H1 (cell line): ENCODE data around the gene G3BP1. TPM values are rescaled to one million over a fixed set of nuclear protein-coding genes. Genes with fewer than 3 reads are reported as not detected.
A peak's percentile ranks its signal among the peaks of the same experiment; 100 is the strongest.

ENCODE experiments used
- CTCF ChIA-PET: fragments of 300-600 bp; sonication (Branson Sonifier 250); formaldehyde crosslinking; loops from one replicate; lab custom pipeline; 2021; ENCODE audit not compliant: partially characterized antibody; lab: Charles Lee
- POLR2A ChIA-PET: fragments of 300-600 bp; sonication (Branson Sonifier 250); formaldehyde crosslinking; loops from one replicate; lab custom pipeline; 2021; ENCODE audit warnings: inconsistent platforms; ENCODE audit not compliant: partially characterized antibody; lab: Charles Lee
- DNase-seq, 2 experiments: peaks; one replicate each; pipeline versions ENCODE4 v3.0.0 to v3.0.0-alpha.2; 2010 to 2022; ENCODE audit warnings: low spot score in 2 of 2, low read depth in 1 of 2, mixed read lengths in 1 of 2
- FAIRE-seq: peaks from 2 replicates; lab custom pipeline; 2011; peaks lifted over from hg19 to GRCh38; lab: Jason Lieb, UNC
- H2AFZ ChIP-seq: 2 replicates; pipeline ENCODE4 v1.8.1; 2012; ENCODE audit warnings: low read length, inconsistent platforms
- H2AK5ac ChIP-seq: 2 replicates; pipeline ENCODE4 v1.6.1; 2013; ENCODE audit warnings: low read depth, low read length
- H2BK120ac ChIP-seq: replicated peaks from 2 replicates; pipeline ENCODE3; 2013; ENCODE audit warnings: low read depth, low read length, inconsistent platforms
- H2BK12ac ChIP-seq: 2 replicates; pipeline ENCODE4 v1.6.1; 2013; ENCODE audit warnings: low read depth, low read length
- H2BK15ac ChIP-seq: 2 replicates; pipeline ENCODE4 v1.6.1; 2013; ENCODE audit warnings: low read length
- H2BK20ac ChIP-seq: 2 replicates; pipeline ENCODE4 v1.6.1; 2013; ENCODE audit warnings: low read length
- H2BK5ac ChIP-seq: 2 replicates; pipeline ENCODE4 v1.6.1; 2013; ENCODE audit warnings: low read depth, low read length
- H3K14ac ChIP-seq: 2 replicates; pipeline ENCODE4 v1.6.1; 2013; ENCODE audit warnings: inconsistent platforms; ENCODE audit not compliant: insufficient read length
- H3K18ac ChIP-seq: 2 replicates; pipeline ENCODE4 v1.6.1; 2013; ENCODE audit warnings: low read length; ENCODE audit errors: extremely low read depth
- H3K23ac ChIP-seq: 2 replicates; pipeline ENCODE4 v1.6.1; 2013; ENCODE audit warnings: inconsistent platforms; ENCODE audit not compliant: insufficient read length
- H3K23me2 ChIP-seq: 2 replicates; pipeline ENCODE4 v1.6.1; 2013; ENCODE audit warnings: low read depth, low read length
- H3K27ac ChIP-seq: 2 replicates; pipeline ENCODE4 v1.6.1; 2011; ENCODE audit warnings: low read depth, low read length, inconsistent platforms
- H3K27me3 ChIP-seq, 4 experiments: replicated peaks in 1 of 4; 1 replicate in 1 of 4; 2 replicates in 3 of 4; pipeline versions ENCODE4 v1.6.1 to v1.8.1; 2011 to 2013; ENCODE audit warnings: low read length in 3 of 4, mild to moderate bottlenecking in 3 of 4, inconsistent platforms in 2 of 4, mixed read lengths in 2 of 4, moderate library complexity in 1 of 4; ENCODE audit not compliant: control insufficient read depth in 3 of 4, insufficient read depth in 3 of 4; ENCODE audit errors: extremely low read depth in 1 of 4
- H3K36me3 ChIP-seq, 4 experiments: 2 replicates each; pipeline versions ENCODE4 v1.6.1 to v1.8.1; 2011 to 2013; ENCODE audit warnings: mild to moderate bottlenecking in 4 of 4, low read length in 3 of 4, moderate library complexity in 2 of 4, control low read depth in 1 of 4, inconsistent platforms in 1 of 4; ENCODE audit not compliant: insufficient read depth in 4 of 4, control insufficient read depth in 2 of 4
- H3K4ac ChIP-seq: replicated peaks from 2 replicates; pipeline ENCODE3; 2013; ENCODE audit warnings: low read length, low read depth, mixed read lengths, inconsistent platforms; ENCODE audit not compliant: insufficient read length
- H3K4me1 ChIP-seq, 4 experiments: replicated peaks in 1 of 4; 1 replicate in 1 of 4; 2 replicates in 3 of 4; pipeline versions ENCODE4 v1.6.1 to v1.8.1; 2011 to 2013; ENCODE audit warnings: low read length in 3 of 4, inconsistent platforms in 2 of 4, mixed read lengths in 1 of 4; ENCODE audit not compliant: insufficient read depth in 4 of 4, control insufficient read depth in 3 of 4
- H3K4me2 ChIP-seq, 2 experiments: 2 replicates each; pipeline versions ENCODE4 v1.6.1 to v1.8.1; 2011 to 2013; ENCODE audit warnings: low read depth in 2 of 2, low read length in 2 of 2, control low read depth in 1 of 2, inconsistent platforms in 1 of 2, mild to moderate bottlenecking in 1 of 2; ENCODE audit not compliant: insufficient read depth in 1 of 2
- H3K4me3 ChIP-seq, 4 experiments: fragments of 200-600, 300-600 bp in 1 of 4; sonication (generic), shearing (Covaris generic), sonication (Bioruptor Twin) in 1 of 4; 2 replicates each; pipeline versions ENCODE4 v1.5.1 to v1.8.1; 2011 to 2016; ENCODE audit warnings: low read length in 4 of 4, low read depth in 3 of 4, control low read depth in 2 of 4, inconsistent platforms in 2 of 4, mild to moderate bottlenecking in 2 of 4, mixed read lengths in 1 of 4, moderate library complexity in 1 of 4; ENCODE audit not compliant: insufficient read depth in 2 of 4; ENCODE audit errors: extremely low read depth in 1 of 4
- H3K56ac ChIP-seq: replicated peaks from 2 replicates; pipeline ENCODE3; 2013; ENCODE audit warnings: low read depth, mild to moderate bottlenecking, mixed read lengths, low read length, inconsistent platforms; ENCODE audit not compliant: insufficient read length
- H3K79me1 ChIP-seq: 2 replicates; pipeline ENCODE4 v1.6.1; 2013; ENCODE audit warnings: low read depth, low read length, control low read depth
- H3K79me2 ChIP-seq, 2 experiments: 2 replicates each; pipeline versions ENCODE4 v1.6.1 to v1.8.1; 2012 to 2013; ENCODE audit warnings: low read length in 2 of 2, mild to moderate bottlenecking in 2 of 2, inconsistent platforms in 1 of 2; ENCODE audit not compliant: insufficient read depth in 2 of 2, control insufficient read depth in 1 of 2
- H3K9ac ChIP-seq, 4 experiments: replicated peaks in 1 of 4; 1 replicate in 1 of 4; 2 replicates in 3 of 4; pipeline versions ENCODE4 v1.6.1 to v1.8.1; 2011 to 2013; ENCODE audit warnings: low read depth in 3 of 4, low read length in 3 of 4, control low read depth in 2 of 4, mild to moderate bottlenecking in 2 of 4, moderate library complexity in 2 of 4, inconsistent platforms in 1 of 4; ENCODE audit errors: extremely low read depth in 1 of 4
- H3K9me3 ChIP-seq, 2 experiments: 2 replicates each; pipeline versions ENCODE4 v1.6.1 to v1.8.1; 2012 to 2013; ENCODE audit warnings: mild to moderate bottlenecking in 2 of 2, moderate library complexity in 2 of 2, control low read depth in 1 of 2, inconsistent platforms in 1 of 2, low read depth in 1 of 2, low read length in 1 of 2, mixed read lengths in 1 of 2; ENCODE audit not compliant: insufficient read depth in 2 of 2
- H4K20me1 ChIP-seq, 2 experiments: replicated peaks in 1 of 2; 2 replicates each; pipeline versions ENCODE3 to v1.8.1; 2011 to 2013; ENCODE audit warnings: inconsistent platforms in 2 of 2, low read length in 2 of 2, mild to moderate bottlenecking in 1 of 2; ENCODE audit not compliant: insufficient read depth in 2 of 2, control insufficient read depth in 1 of 2
- H4K5ac ChIP-seq: 2 replicates; pipeline ENCODE4 v1.6.1; 2013; ENCODE audit warnings: low read length, low read depth, mixed read lengths, inconsistent platforms; ENCODE audit not compliant: insufficient read length
- H4K8ac ChIP-seq: 2 replicates; pipeline ENCODE4 v1.8.0; 2013; ENCODE audit warnings: mild to moderate bottlenecking, moderate library complexity, low read length, inconsistent platforms; ENCODE audit not compliant: insufficient read depth; ENCODE audit errors: extremely low read depth
- H4K91ac ChIP-seq: replicated peaks from 2 replicates; pipeline ENCODE3; 2013; ENCODE audit warnings: low read length, mixed read lengths, inconsistent platforms; ENCODE audit not compliant: insufficient read length
- BACH1 ChIP-seq: IDR thresholded peaks from 2 replicates; pipeline ENCODE4 v1.6.1; 2012; ENCODE audit warnings: low read length, improper control_type of control experiment
- CTBP2 ChIP-seq: IDR thresholded peaks from 2 replicates; pipeline ENCODE4 v1.7.0; 2011; ENCODE audit warnings: borderline replicate concordance, mild to moderate bottlenecking, moderate library complexity, mixed read lengths, low read length; ENCODE audit not compliant: insufficient read depth, insufficient read length
- EP300 ChIP-seq, 2 experiments: IDR thresholded peaks; 1 replicate in 1 of 2; 2 replicates in 1 of 2; pipeline ENCODE4 v1.6.1; 2011 to 2012; ENCODE audit warnings: low read depth in 2 of 2, low read length in 2 of 2, mild to moderate bottlenecking in 2 of 2, borderline replicate concordance in 1 of 2, inconsistent platforms in 1 of 2, moderate library complexity in 1 of 2
- MAFK ChIP-seq: IDR thresholded peaks from 2 replicates; pipeline ENCODE4 v1.6.1; 2012; ENCODE audit warnings: low read depth, mild to moderate bottlenecking, improper control_type of control experiment, low read length
- POLR2A ChIP-seq, 2 experiments: IDR thresholded peaks; 1 replicate in 1 of 2; 2 replicates in 1 of 2; pipeline ENCODE4 v1.6.1; 2011; ENCODE audit warnings: low read depth in 2 of 2, low read length in 2 of 2, mild to moderate bottlenecking in 2 of 2; ENCODE audit errors: control extremely low read depth in 1 of 2
- RBBP5 ChIP-seq: IDR thresholded peaks from 2 replicates; pipeline ENCODE4 v1.7.1; 2012; ENCODE audit warnings: low read depth, mild to moderate bottlenecking, inconsistent platforms, low read length, moderate library complexity, borderline replicate concordance
- RFX5 ChIP-seq: IDR thresholded peaks from 2 replicates; pipeline ENCODE4 v1.6.1; 2011; ENCODE audit warnings: low read depth, low read length, improper control_type of control experiment, borderline replicate concordance
- TCF12 ChIP-seq: IDR thresholded peaks from 2 replicates; pipeline ENCODE4 v1.6.1; 2011; ENCODE audit warnings: low read depth, mild to moderate bottlenecking, low read length
- TEAD4 ChIP-seq: IDR thresholded peaks from 2 replicates; pipeline ENCODE4 v1.6.1; 2012; ENCODE audit warnings: low read depth, low read length, inconsistent platforms, mixed read lengths
- YY1 ChIP-seq: IDR thresholded peaks from 2 replicates; pipeline ENCODE4 v1.6.1; 2011; ENCODE audit warnings: low read depth, mild to moderate bottlenecking, low read length
- WGBS, 2 experiments: shearing (Covaris generic) in 1 of 2; methylation state at CpG; one replicate each; pipeline versions ENCODE4 v1.1.6 to v1.1.7; 2013 to 2015; ENCODE audit warnings: low lambda C conversion rate in 2 of 2, mixed read lengths in 2 of 2, inconsistent platforms in 1 of 2, low coverage in 1 of 2, missing lambda C conversion rate in 1 of 2; ENCODE audit not compliant: insufficient replicate concordance in 2 of 2, insufficient coverage in 1 of 2, insufficient read length in 1 of 2; ENCODE audit errors: extremely low coverage in 1 of 2, missing lambda C conversion rate in 1 of 2; 5-methylcytosine and 5-hydroxymethylcytosine counted together
- polyA plus RNA-seq, 7 experiments: library from polyadenylated mRNA; depleted of rRNA in 3 of 7; stranded (reverse) in 5 of 7; unstranded in 2 of 7; fragments of >200 nt in 5 of 7; fragments of 200-250 nt in 2 of 7; gene quantifications; 1 replicate in 5 of 7; 2 replicates in 1 of 7; 4 replicates in 1 of 7; pipeline versions ENCODE4 v1.2.1 to v1.2.3, GENCODE V29; 2011 to 2013; ENCODE audit warnings: missing spikeins in 2 of 7, mixed read lengths in 2 of 7
- total RNA-seq: library from RNA; stranded (reverse); fragmentation: NEBNext Ultra II Directional; extraction: Animal tissue kit (Norgen Biotek cat#: 25700); gene quantifications from 2 replicates; pipeline ENCODE4 v1.2.1, GENCODE V29; 2021

Gene G3BP1
- total and polyA plus RNA-seq, 2 of the 8 experiments (the other 6 are each of a cell fraction or from before 2014, with no cell fraction given) = 71.2 to 516 TPM

GRCh38 chr5:151739939-151740335 is 31.8 kb upstream of the G3BP1 start:
- Histone ChIP-seq H3K4me2 (peak overlapping the region; percentile 44 to 63), H3K4me3 (peak overlapping the region in 1 of 4 experiments; percentile 27; a peak in 2 of 8 replicates), H4K8ac (no peak overlapping the region), H3K4me1 (peaks cover 6 to 10% (median 9%) of the 10 kb centered on the region in 4 experiments), H3K79me2 (no peaks in the 10 kb centered on the region), H3K36me3 (peaks cover 2 to 5% (median 2%) of the 10 kb centered on the region in 4 experiments; a peak in 4 of 8 replicates), H3K23ac (no peak overlapping the region), H2BK12ac (no peak overlapping the region; the same call in 1 of the 2 replicates), H3K56ac (no peak overlapping the region), H3K14ac (no peak overlapping the region), H3K27ac (peak overlapping the region; percentile 70), H4K20me1 (no peaks in the 10 kb centered on the region), H3K27me3 (no peaks in the 10 kb centered on the region), H2AFZ (peak overlapping the region; percentile 87; the same call in 1 of the 2 replicates), H3K4ac (no peak overlapping the region), H3K23me2 (no peaks in the 10 kb centered on the region), H2BK5ac (no peak overlapping the region; the same call in 1 of the 2 replicates), H2BK120ac (peak overlapping the region; percentile 9), H4K91ac (peak overlapping the region; percentile 37), H4K5ac (no peak overlapping the region), H3K9ac (no peak overlapping the region), H2AK5ac (no peak overlapping the region), H3K79me1 (no peaks in the 10 kb centered on the region), H3K9me3 (no peaks in the 10 kb centered on the region), H2BK20ac (peak overlapping the region; percentile 8; the same call in 1 of the 2 replicates), H3K18ac (no peak overlapping the region), H2BK15ac (no peak overlapping the region)
- WGBS, 2 experiments = 23% methylated on average over 4 of the region's 4 CpGs; no CpG with 5 or more reads in 1 of the 2 experiments
- POLR2A ChIA-PET = interaction anchor here (0.6 to 5.1 kb wide), 13 partner anchors 14 to 115 kb away, joined by 3 to 33 read pairs (median 8); partner anchors contain the start of genes ATOX1, G3BP1 and SPARC
- CTCF ChIA-PET = interaction anchor here (0.6 to 38.0 kb wide), 39 partner anchors 9 to 486 kb away, joined by 3 to 991 read pairs (median 5); partner anchors contain the start of genes ATOX1, SLC36A1 and SPARC
- TF ChIP-seq EP300 (IDR thresholded peaks at IDR 0.05; ENCODE audit: borderline replicate concordance in 1 of 2, low read depth in 2 of 2, low read length in 2 of 2) (0 out of 3 replicates have a peak, but pooled peaks of 1 of the 2 experiments have one; percentile 37), CTBP2 (no peak), YY1 (0 out of 2 replicates have a peak, but pooled peaks have one; percentile 52), RFX5 (no peak), MAFK (no peak), RBBP5 (0 out of 2 replicates have a peak, but pooled peaks have one; percentile 17), TCF12 (0 out of 2 replicates have a peak, but pooled peaks have one; percentile 8), BACH1 (no peak), POLR2A (IDR thresholded peaks at IDR 0.05; ENCODE audit: control extremely low read depth in 1 of 2, low read depth in 2 of 2, low read length in 2 of 2) (peak in 1 of 2 experiments; percentile 15; a peak in 2 of 3 replicates), TEAD4 (peak; percentile 75; the same call in 1 of the 2 replicates)
- DNase-seq (no peak), FAIRE-seq (no peak)
